GM18870 (cell line): ENCODE measurements around the gene IRF6.

Experiments used
- ATAC-seq: cut with Tn5 transposase; IDR thresholded peaks from one replicate; pipeline ENCODE4 v1.9.1; 2021; ENCODE audit warnings: moderate library complexity; ENCODE audit not compliant: unreplicated experiment

The IRF6 gene

DNA sequence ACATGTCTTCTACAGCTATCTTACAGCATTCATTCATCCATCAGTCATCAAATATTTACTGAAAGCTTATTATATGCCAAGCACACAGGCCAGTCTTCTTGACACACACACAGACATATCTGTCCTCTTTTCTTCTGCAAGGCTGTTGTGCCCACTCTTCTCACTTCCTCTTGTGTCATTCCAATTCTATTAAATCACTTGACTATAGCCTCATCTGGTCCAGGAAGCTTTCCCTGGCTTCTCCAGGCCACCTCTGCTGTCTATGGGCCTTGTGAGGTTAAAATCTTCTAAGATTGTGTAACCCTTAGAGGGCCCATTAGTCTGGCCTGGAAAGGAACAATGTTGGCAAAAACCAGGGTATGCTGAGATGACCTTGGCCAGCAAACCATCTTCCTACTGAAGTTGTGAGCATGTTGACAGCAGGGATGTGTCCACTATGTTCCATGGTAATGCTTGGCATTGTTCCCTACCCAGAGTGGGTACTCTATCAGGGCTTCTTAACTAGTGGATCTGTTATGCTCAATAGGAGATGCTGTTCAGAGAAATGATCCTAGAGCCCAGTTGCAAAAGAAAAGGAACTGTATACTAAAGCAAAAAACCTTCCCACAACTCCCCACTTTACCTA, 44.8 kb downstream of the IRF6 start:
- no peak for ATAC-seq

GRCh38 chr1:209759829-209760359, 46.0 kb downstream of the IRF6 start:
- ATAC-seq, result no peak

DNA sequence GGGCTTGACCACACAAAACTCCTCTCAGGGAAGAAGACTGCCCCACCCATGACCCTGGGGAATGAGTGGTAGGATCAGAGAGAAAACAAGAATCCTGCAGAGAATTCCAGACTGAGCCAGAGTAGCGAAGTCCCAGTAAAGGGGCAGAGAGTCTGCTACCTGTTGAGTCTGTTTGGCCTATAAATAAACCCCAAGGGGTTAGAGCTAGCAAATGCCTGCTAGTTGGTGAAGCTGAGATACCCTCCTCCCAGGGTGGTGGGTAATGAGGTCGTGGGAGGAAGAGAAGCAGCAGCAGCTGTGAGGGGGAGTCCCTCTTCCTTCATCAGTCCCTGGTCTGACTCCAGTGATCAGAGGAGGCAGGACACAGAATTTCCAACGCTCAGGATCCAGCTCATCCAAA, 47.5 kb downstream of the IRF6 start:
- ATAC-seq, result no peak

GRCh38 chr1:209756615-209757445, 49.1 kb downstream of the IRF6 start:
- no peak for ATAC-seq

- ATAC-seq, result peak; percentile 72
Measured at GRCh38 chr1:209755926-209756614, 49.9 kb downstream of the IRF6 start, which contains the start of gene TRAF3IP3. TRAF3IP3 (plus strand) TSS chr1:209756053; CDS start chr1:209760040, 3,987 bp downstream.

GRCh38 chr1:209755256-209755655, 50.7 kb downstream of the IRF6 start:
- no peak for ATAC-seq

- no peak for ATAC-seq
Measured at GRCh38 chr1:209752890-209753289, 53.1 kb downstream of the IRF6 start.

DNA sequence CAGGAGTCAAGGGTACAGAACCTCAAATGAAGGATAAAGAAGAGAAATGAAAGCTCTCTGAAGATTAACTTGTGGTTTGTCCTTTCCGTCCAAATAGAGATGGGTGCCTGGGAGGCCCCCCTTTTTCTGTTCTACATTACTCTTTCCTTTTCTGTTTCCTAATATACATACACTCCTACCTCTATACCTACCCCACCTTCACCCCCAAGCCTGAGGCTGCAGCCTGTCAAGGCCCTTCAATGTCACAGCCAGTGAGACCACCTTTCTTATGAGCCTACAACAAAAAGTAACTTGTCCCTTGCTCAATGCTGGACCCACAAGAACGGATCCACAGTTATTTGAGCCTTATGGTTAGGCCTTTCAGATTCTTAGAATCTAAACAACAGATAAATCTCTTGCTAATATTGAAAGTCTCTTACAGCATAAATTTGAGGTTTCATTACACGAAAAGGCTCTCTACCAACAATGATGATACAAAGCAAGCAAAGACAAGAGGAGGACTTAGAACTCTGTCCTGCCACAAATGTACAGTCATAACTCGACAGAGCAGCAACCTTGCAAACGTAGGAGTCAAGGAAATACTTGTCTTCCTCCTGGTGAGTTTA, 54.2 kb downstream of the IRF6 start:
- ATAC-seq, result peak; percentile 62

GRCh38 chr1:209749670-209750323, 56.1 kb downstream of the IRF6 start:
- no peak for ATAC-seq

- no peak for ATAC-seq
Measured at GRCh38 chr1:209749205-209749604, 56.7 kb downstream of the IRF6 start.

DNA sequence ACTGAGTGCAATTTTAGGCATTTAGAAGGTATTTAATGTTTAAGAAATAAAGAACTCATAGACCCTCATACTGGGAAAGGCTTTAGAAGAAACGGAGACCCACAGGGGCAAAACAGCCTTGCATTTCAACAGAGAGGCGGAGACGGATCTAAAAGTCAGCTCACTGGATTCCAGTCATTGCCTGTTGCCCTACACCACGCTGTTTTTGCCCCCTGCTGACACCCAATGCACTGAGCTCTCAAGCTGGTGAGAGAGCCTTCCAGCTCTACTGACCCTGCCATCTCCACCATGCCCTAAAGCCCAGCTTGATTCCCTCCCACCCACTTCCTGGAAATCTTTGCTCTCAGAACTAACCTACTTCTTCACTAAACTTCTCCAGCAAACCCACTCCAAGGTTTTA, 57.3 kb downstream of the IRF6 start:
- ATAC-seq, result no peak

DNA sequence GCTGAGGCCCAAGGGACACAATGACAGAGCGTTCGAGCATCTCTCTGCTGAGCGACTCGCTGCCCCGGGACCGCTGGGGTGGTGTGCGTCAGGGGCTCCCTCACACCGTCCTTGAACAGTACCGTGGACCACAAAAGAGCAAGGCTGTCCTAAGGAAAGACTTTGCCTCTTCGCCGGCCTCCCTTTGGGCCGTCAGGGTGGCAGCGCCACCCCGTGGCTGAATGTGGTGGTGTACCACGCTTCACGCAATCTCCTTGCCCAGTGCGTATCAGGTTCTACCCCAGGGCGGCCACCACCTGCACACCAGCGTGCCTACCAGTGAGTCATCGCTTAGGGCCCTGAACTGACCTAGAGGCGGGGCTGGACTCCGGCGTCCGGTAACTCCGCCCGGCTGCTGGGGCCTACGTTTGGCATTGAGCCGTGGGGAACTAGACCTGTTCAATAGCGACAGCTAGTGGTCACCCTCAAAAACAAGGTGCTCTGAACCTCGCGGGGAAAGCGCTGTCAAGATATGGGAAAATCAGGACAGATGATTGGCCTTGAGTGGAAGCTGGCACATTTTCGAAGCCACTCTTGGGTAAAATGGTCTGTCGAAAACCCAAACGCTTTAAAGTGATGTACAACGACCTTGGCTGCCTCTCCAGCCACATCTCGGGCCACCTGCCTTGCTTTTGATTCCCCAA, 58.2 kb downstream of the IRF6 start:
- ATAC-seq, result peak; percentile 56

GRCh38 chr1:209746451-209747165, 59.3 kb downstream of the IRF6 start:
- no peak for ATAC-seq

- ATAC-seq, result no peak
Measured at GRCh38 chr1:209743145-209743482, 62.8 kb downstream of the IRF6 start.

- ATAC-seq, result no peak
Measured at GRCh38 chr1:209742409-209743144, 63.4 kb downstream of the IRF6 start.

DNA sequence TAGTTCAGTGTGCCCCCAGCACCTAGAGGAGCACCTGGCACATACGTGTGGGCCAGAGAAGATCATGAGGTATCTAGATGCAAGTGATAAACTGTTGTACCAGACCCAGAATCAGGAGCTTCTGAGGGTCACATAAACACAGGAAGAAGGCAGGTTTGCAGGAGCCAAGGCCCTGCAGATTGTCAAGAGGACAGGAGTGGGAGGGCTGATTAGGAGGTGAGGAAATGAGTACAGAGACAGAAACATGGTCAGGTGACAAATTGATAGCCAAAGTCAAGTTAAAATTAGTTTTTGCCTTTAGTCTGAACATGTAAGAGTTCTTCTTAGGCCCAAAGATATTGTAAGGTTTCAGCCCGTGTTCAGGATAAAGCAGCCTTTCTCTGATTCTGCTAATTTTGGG, 64.1 kb downstream of the IRF6 start:
- no peak for ATAC-seq

GRCh38 chr1:209741193-209741592, 64.7 kb downstream of the IRF6 start:
- no peak for ATAC-seq

DNA sequence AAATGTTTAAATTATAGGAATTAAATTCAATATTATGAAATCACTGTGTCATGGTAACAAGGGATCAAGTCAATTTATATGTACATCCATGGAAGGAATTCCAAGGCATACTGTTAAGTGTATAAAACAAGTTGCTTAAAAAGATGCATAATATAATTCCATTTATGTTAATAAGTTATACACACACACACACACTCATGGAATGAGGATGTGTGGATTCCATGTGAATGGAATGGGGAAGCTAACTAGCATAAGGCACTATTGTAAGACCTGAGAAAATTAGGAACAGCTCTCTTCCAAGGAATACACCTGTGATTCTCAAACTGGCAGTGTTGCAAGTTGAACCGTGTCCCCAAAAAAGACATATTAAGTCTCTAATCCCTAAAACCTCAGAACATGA, 67.7 kb downstream of the IRF6 start:
- no peak for ATAC-seq

DNA sequence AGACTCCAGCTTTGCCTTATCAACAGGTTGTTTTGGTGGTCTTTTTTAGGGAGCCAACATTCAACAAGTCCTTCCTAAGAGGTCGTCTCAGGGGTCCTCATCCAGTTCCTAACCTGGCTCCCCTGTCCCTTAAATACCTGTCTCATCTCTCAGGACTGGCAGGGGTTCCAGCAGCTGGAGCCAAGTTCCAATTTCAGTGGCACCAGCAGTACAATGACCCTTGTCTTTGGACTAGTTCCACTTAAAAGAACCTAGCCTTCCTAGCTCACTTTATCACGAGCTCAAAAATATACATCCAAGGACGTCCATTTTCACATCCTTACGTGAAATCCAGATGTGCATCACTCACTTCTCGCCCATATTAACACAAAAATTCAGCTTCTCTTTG, 68.8 kb downstream of the IRF6 start:
- ATAC-seq, result no peak
